ENCODE measurements around the gene CCDC92.

CCDC92 gene

DNA sequence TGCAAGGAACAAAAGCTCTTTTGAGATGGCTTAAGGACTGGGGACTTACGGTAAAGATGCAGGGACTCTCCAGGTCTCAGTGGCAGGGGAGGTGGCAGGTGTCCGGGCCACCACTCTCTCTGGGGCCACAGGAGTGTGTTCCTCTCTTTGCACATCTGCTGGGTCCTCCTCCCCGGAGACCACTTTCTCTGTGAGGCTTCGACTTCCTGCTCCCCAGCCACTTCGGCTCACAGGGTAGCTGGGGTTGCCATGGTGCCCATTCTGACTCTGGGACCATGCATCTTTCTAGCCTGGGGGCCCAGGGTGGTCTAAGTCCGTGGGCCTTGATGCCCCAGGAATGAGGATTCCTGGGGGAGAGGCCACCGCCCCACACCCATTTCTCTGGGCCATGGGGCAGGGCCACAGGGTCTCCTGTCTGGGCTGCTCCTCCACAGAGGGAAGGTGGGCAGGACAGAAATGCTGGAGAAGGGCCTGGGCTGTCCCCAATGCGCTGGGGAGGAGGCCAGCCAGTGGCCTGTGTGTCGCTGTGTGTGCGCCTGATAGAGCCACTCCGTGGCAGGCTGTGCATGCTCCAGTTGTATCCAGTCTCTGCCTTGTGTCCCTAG lies 38.5 kb downstream of the CCDC92 start:
- no peaks in the 10 kb centered on the region for H3K27me3 ChIP-seq (replicated peaks; ENCODE audit: insufficient read depth, low read length)

DNA sequence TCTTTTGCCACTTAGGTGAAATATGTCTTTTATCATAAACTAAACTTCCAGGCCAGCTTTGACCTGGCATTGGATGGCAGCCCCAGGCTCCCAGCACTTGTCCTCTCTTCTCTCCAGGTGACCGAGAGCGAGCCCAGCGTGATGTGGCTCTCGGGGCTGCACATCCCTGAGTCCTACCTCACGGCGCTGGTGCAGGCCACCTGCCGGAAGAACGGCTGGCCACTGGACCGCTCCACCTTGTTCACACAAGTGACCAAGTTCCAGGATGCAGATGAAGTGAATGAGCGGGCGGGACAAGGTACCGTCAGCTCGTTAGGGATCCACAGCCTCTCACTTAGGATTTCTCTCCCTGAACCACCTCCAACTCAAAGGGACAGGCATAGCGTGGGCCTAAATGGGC lies 39.4 kb downstream of the CCDC92 start:
- no peak overlapping the region for H3K4me3 ChIP-seq (ENCODE audit: low read length)
- no peak for TF ChIP-seq EZH2 (optimal IDR thresholded peaks at IDR 0.05; ENCODE audit: low read depth, low read length)
- TF ChIP-seq, protein P1, sequence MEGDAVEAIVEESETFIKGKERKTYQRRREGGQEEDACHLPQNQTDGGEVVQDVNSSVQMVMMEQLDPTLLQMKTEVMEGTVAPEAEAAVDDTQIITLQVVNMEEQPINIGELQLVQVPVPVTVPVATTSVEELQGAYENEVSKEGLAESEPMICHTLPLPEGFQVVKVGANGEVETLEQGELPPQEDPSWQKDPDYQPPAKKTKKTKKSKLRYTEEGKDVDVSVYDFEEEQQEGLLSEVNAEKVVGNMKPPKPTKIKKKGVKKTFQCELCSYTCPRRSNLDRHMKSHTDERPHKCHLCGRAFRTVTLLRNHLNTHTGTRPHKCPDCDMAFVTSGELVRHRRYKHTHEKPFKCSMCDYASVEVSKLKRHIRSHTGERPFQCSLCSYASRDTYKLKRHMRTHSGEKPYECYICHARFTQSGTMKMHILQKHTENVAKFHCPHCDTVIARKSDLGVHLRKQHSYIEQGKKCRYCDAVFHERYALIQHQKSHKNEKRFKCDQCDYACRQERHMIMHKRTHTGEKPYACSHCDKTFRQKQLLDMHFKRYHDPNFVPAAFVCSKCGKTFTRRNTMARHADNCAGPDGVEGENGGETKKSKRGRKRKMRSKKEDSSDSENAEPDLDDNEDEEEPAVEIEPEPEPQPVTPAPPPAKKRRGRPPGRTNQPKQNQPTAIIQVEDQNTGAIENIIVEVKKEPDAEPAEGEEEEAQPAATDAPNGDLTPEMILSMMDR (IDR thresholded peaks at IDR 0.05; ENCODE audit: low read length), result no peak
- no peak for TF ChIP-seq EZH2phosphoT487 (IDR thresholded peaks at IDR 0.05; ENCODE audit: low read length)
- no peak overlapping the region for H3K9ac ChIP-seq (ENCODE audit: low read length)
- peaks cover 11% of the 10 kb centered on the region for H3F3A ChIP-seq (ENCODE audit: insufficient read depth, low read length)
- H3K27me3 ChIP-seq (replicated peaks; ENCODE audit: insufficient read depth, low read length), result no peaks in the 10 kb centered on the region
- H3K4me2 ChIP-seq (ENCODE audit: low read depth, low read length), result no peak overlapping the region
- DNase-seq, result no peak
- H4K20me1 ChIP-seq (ENCODE audit: insufficient read depth, low read length), result no peaks in the 10 kb centered on the region
- H3K27ac ChIP-seq (ENCODE audit: low read length), result no peak overlapping the region
- no peak overlapping the region for H2AFZ ChIP-seq (ENCODE audit: low read length)
- H3K9me3 ChIP-seq (replicated peaks; ENCODE audit: insufficient read depth, low read length), result no peaks in the 10 kb centered on the region
- peaks cover 5% of the 10 kb centered on the region; the same call in 1 of the 2 replicates for H3K4me1 ChIP-seq (ENCODE audit: low read length)
- no peaks in the 10 kb centered on the region for H3K79me2 ChIP-seq (ENCODE audit: low read length)
- no peaks in the 10 kb centered on the region for H3K36me3 ChIP-seq (replicated peaks; ENCODE audit: insufficient read depth, low read length)
- no peaks in the 10 kb centered on the region for H3K9me2 ChIP-seq (replicated peaks; ENCODE audit: insufficient read depth, low read length)

More for the DNA sequence above, 38.5 kb downstream of the CCDC92 start:
- Histone ChIP-seq H3F3A (ENCODE audit: insufficient read depth, low read length) (peaks cover 2% of the 10 kb centered on the region; the same call in 1 of the 2 replicates), H3K4me3 (ENCODE audit: low read length) (no peak overlapping the region), H3K36me3 (replicated peaks; ENCODE audit: insufficient read depth, low read length) (no peaks in the 10 kb centered on the region), H2AFZ (ENCODE audit: low read length) (no peak overlapping the region), H3K9me3 (replicated peaks; ENCODE audit: insufficient read depth, low read length) (no peaks in the 10 kb centered on the region), H3K9me2 (replicated peaks; ENCODE audit: insufficient read depth, low read length) (no peaks in the 10 kb centered on the region), H3K27ac (ENCODE audit: low read length) (no peak overlapping the region), H3K9ac (ENCODE audit: low read length) (no peak overlapping the region), H3K79me2 (ENCODE audit: low read length) (no peaks in the 10 kb centered on the region), H3K4me2 (ENCODE audit: low read depth, low read length) (no peak overlapping the region), H4K20me1 (ENCODE audit: insufficient read depth, low read length) (no peaks in the 10 kb centered on the region), H3K4me1 (ENCODE audit: low read length) (peaks cover 3% of the 10 kb centered on the region; the same call in 1 of the 2 replicates)
- DNase-seq, result no peak
- TF ChIP-seq, protein P1 (IDR thresholded peaks at IDR 0.05; ENCODE audit: low read length), result no peak
- TF ChIP-seq EZH2phosphoT487 (IDR thresholded peaks at IDR 0.05; ENCODE audit: low read length) (no peak), EZH2 (optimal IDR thresholded peaks at IDR 0.05; ENCODE audit: low read depth, low read length) (no peak)

DNA sequence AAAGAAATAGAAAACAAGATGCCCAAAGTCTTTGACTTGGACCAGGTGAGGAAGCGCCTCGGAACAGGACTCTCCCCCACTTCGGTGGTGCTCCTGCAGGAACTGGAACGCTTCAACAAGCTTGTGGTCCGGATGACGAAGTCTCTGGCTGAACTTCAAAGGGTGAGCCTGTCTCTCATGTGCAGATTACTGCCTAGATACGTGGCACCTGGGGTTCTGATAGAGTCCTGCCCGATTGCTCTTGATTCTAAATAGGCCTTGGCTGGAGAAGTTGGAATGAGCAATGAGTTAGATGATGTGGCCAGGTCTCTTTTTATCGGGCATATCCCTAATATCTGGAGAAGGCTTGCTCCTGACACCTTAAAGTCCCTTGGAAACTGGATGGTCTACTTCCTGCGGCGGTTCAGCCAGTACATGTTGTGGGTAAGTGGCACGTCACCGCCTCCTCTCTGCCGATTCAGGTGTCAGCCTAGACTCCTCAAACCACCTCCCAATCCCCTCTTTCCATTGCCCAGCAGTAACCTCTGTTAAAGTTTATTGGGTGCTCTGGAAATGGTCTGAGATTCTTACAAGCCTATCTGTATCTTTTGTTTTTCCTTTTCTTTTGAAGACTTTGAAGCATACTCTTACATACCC lies 40.8 kb downstream of the CCDC92 start:
- TF ChIP-seq EZH2 (optimal IDR thresholded peaks at IDR 0.05; ENCODE audit: low read depth, low read length), result no peak
- TF ChIP-seq EZH2phosphoT487 (IDR thresholded peaks at IDR 0.05; ENCODE audit: low read length), result no peak
- TF ChIP-seq, protein P1 (IDR thresholded peaks at IDR 0.05; ENCODE audit: low read length), result no peak
- no peak overlapping the region for H2AFZ ChIP-seq (ENCODE audit: low read length)
- no peaks in the 10 kb centered on the region for H3K79me2 ChIP-seq (ENCODE audit: low read length)
- DNase-seq, result no peak
- H3K36me3 ChIP-seq (replicated peaks; ENCODE audit: insufficient read depth, low read length), result no peaks in the 10 kb centered on the region
- no peaks in the 10 kb centered on the region for H3K9me3 ChIP-seq (replicated peaks; ENCODE audit: insufficient read depth, low read length)
- H3K9ac ChIP-seq (ENCODE audit: low read length), result no peak overlapping the region
- H3F3A ChIP-seq (ENCODE audit: insufficient read depth, low read length), result peaks cover 13% of the 10 kb centered on the region
- no peaks in the 10 kb centered on the region for H3K27me3 ChIP-seq (replicated peaks; ENCODE audit: insufficient read depth, low read length)
- peaks cover 5% of the 10 kb centered on the region; the same call in 1 of the 2 replicates for H3K4me1 ChIP-seq (ENCODE audit: low read length)
- no peaks in the 10 kb centered on the region for H4K20me1 ChIP-seq (ENCODE audit: insufficient read depth, low read length)
- H3K9me2 ChIP-seq (replicated peaks; ENCODE audit: insufficient read depth, low read length), result no peaks in the 10 kb centered on the region
- no peak overlapping the region for H3K27ac ChIP-seq (ENCODE audit: low read length)
- no peak overlapping the region for H3K4me2 ChIP-seq (ENCODE audit: low read depth, low read length)
- no peak overlapping the region for H3K4me3 ChIP-seq (ENCODE audit: low read length)
